SU-DHL-6 (cell line): ENCODE data around the gene ITGA11.

ENCODE experiments used
- H2AFZ ChIP-seq: fragments of 200-600 bp; sonication (generic); 2 replicates; pipeline ENCODE4 v1.6.1; 2014; ENCODE audit warnings: low read depth, mild to moderate bottlenecking, moderate library complexity, mixed read lengths, antibody characterized with exemption, low read length; ENCODE audit not compliant: severe bottlenecking
- H3F3A ChIP-seq: fragments of 200-600 bp; shearing (Covaris generic); 2 replicates; pipeline ENCODE4 v1.6.0; 2016; ENCODE audit warnings: antibody characterized with exemption, mild to moderate bottlenecking; ENCODE audit not compliant: insufficient read depth
- H3K27ac ChIP-seq: fragments of 200-600 bp; sonication (generic); 2 replicates; pipeline ENCODE4 v1.5.1; 2016; ENCODE audit warnings: low read depth, mild to moderate bottlenecking, low read length, moderate library complexity, mixed read lengths
- H3K27me3 ChIP-seq: fragments of 200-600 bp; sonication (generic), shearing (Covaris generic); 2 replicates; pipeline ENCODE4 v1.6.0; 2014; ENCODE audit warnings: mild to moderate bottlenecking, low read length
- H3K36me3 ChIP-seq: fragments of 200-600 bp; sonication (generic); 2 replicates; pipeline ENCODE4 v1.6.1; 2014; ENCODE audit warnings: mild to moderate bottlenecking, low read length, mixed read lengths
- H3K4me2 ChIP-seq: fragments of 300-600, 200-600 bp; shearing (Covaris generic), sonication (generic); 2 replicates; pipeline ENCODE4 v1.6.0; 2014; ENCODE audit warnings: low read length, low read depth, mild to moderate bottlenecking; ENCODE audit not compliant: poor library complexity, severe bottlenecking
- H3K4me3 ChIP-seq: fragments of 200-600 bp; sonication (generic); 2 replicates; pipeline ENCODE4 v1.5.1; 2014; ENCODE audit warnings: antibody characterized with exemption, low read length, mild to moderate bottlenecking, mixed read lengths; ENCODE audit not compliant: insufficient read depth, poor library complexity, severe bottlenecking
- H3K79me2 ChIP-seq: fragments of 200-600 bp; sonication (generic); 2 replicates; pipeline ENCODE4 v1.6.1; 2014; ENCODE audit warnings: mild to moderate bottlenecking, low read length, moderate library complexity; ENCODE audit not compliant: insufficient read depth
- H3K9ac ChIP-seq: fragments of 200-600 bp; sonication (generic); 2 replicates; pipeline ENCODE4 v1.7.0; 2014; ENCODE audit warnings: mild to moderate bottlenecking, low read length
- H3K9me2 ChIP-seq: fragments of 200-600 bp; sonication (generic); replicated peaks from 2 replicates; pipeline ENCODE4 v1.6.1; 2014; ENCODE audit warnings: low read length; ENCODE audit not compliant: insufficient read depth
- H3K9me3 ChIP-seq: fragments of 200-600 bp; sonication (generic); 2 replicates; pipeline ENCODE4 v1.6.1; 2014; ENCODE audit warnings: low read length, mixed read lengths; ENCODE audit not compliant: insufficient read depth
- H4K20me1 ChIP-seq: fragments of 200-600 bp; sonication (generic); 2 replicates; pipeline ENCODE4 v1.6.1; 2014; ENCODE audit warnings: low read depth, mild to moderate bottlenecking, antibody characterized with exemption, low read length, moderate library complexity, mixed read lengths
- CTCF ChIP-seq: fragments of 200-600 bp; sonication (generic); IDR thresholded peaks from one replicate; pipeline ENCODE4 v1.5.1; 2017; ENCODE audit warnings: antibody characterized with exemption, mild to moderate bottlenecking, low read length, moderate library complexity; ENCODE audit not compliant: insufficient read depth, poor library complexity, severe bottlenecking
- EZH2phosphoT487 ChIP-seq: fragments of 200-600 bp; sonication (generic), shearing (Covaris generic); conservative IDR thresholded peaks from 2 replicates; pipeline ENCODE4 v1.6.1; 2018; ENCODE audit warnings: mild to moderate bottlenecking, antibody characterized with exemption, low read length, moderate library complexity, mixed read lengths

The ITGA11 gene

GRCh38 chr15:68373028-68373427 is 58.9 kb downstream of the ITGA11 start:
- H3F3A ChIP-seq = no peaks in the 10 kb centered on the region
- H3K4me2 ChIP-seq = no peak overlapping the region
- H2AFZ ChIP-seq = no peak overlapping the region
- no peaks in the 10 kb centered on the region for H3K9me2 ChIP-seq
- H3K79me2 ChIP-seq = no peaks in the 10 kb centered on the region
- TF ChIP-seq EZH2phosphoT487 (no peak), CTCF (no peak)
- no peaks in the 10 kb centered on the region for H4K20me1 ChIP-seq
- no peaks in the 10 kb centered on the region for H3K27me3 ChIP-seq
- no peak overlapping the region for H3K4me3 ChIP-seq
- H3K9ac ChIP-seq = no peak overlapping the region
- no peaks in the 10 kb centered on the region for H3K9me3 ChIP-seq
- no peaks in the 10 kb centered on the region for H3K36me3 ChIP-seq
- no peak overlapping the region for H3K27ac ChIP-seq

- Histone ChIP-seq H4K20me1 (no peaks in the 10 kb centered on the region), H3K79me2 (no peaks in the 10 kb centered on the region), H3K27ac (no peak overlapping the region)
Observed at GRCh38 chr15:68372291-68372811, 59.6 kb downstream of the ITGA11 start.

GRCh38 chr15:68371851-68372250 is 60.1 kb downstream of the ITGA11 start:
- no peak overlapping the region for H2AFZ ChIP-seq
- H3K79me2 ChIP-seq = no peaks in the 10 kb centered on the region
- TF ChIP-seq EZH2phosphoT487 = no peak
- no peak for TF ChIP-seq CTCF
- no peaks in the 10 kb centered on the region for H3K36me3 ChIP-seq
- H3K9me2 ChIP-seq = no peaks in the 10 kb centered on the region
- H4K20me1 ChIP-seq = no peaks in the 10 kb centered on the region
- no peaks in the 10 kb centered on the region for H3K9me3 ChIP-seq
- H3K4me3 ChIP-seq = no peak overlapping the region
- no peaks in the 10 kb centered on the region for H3K27me3 ChIP-seq
- H3K27ac ChIP-seq = no peak overlapping the region
- no peak overlapping the region for H3K4me2 ChIP-seq
- H3F3A ChIP-seq = no peaks in the 10 kb centered on the region
- no peak overlapping the region for H3K9ac ChIP-seq

More at GRCh38 chr15:68372291-68372811, 59.6 kb downstream of the ITGA11 start:
- Histone ChIP-seq H3K4me3 (no peak overlapping the region), H3K27me3 (no peaks in the 10 kb centered on the region), H3F3A (no peaks in the 10 kb centered on the region), H3K9ac (no peak overlapping the region), H2AFZ (no peak overlapping the region), H3K4me2 (no peak overlapping the region), H3K9me2 (no peaks in the 10 kb centered on the region), H3K9me3 (no peaks in the 10 kb centered on the region), H3K36me3 (no peaks in the 10 kb centered on the region)
- TF ChIP-seq EZH2phosphoT487 (no peak), CTCF (no peak)

GRCh38 chr15:68371160-68371559 is 60.8 kb downstream of the ITGA11 start:
- Histone ChIP-seq H3K9me2 (no peaks in the 10 kb centered on the region), H2AFZ (no peak overlapping the region), H3K9me3 (no peaks in the 10 kb centered on the region)

More at GRCh38 chr15:68371160-68371559, 60.8 kb downstream of the ITGA11 start:
- no peaks in the 10 kb centered on the region for H3K36me3 ChIP-seq
- H3K27me3 ChIP-seq = no peaks in the 10 kb centered on the region
- no peaks in the 10 kb centered on the region for H3K79me2 ChIP-seq
- H3F3A ChIP-seq = no peaks in the 10 kb centered on the region
- no peak overlapping the region for H3K4me2 ChIP-seq
- H4K20me1 ChIP-seq = no peaks in the 10 kb centered on the region
- H3K4me3 ChIP-seq = no peak overlapping the region
- no peak overlapping the region for H3K9ac ChIP-seq
- no peak for TF ChIP-seq EZH2phosphoT487
- no peak overlapping the region for H3K27ac ChIP-seq
